SIG-M5 treated with dmso at 0.1 percent for 504 hours (cell line): ENCODE measurements around the gene MEIS2.

Experiments used
- DNase-seq: peaks from one replicate; lab custom pipeline; 2025; ENCODE audit not compliant: unreplicated experiment; lab: John Stamatoyannopoulos, UW

The MEIS2 gene

GRCh38 chr15:37100109-37100965, at the start of gene MEIS2:
Gene MEIS2 (minus strand): TSS chr15:37100549. CDS start chr15:37099466, 1,083 bp downstream.
- DNase-seq = peak; percentile 92

GRCh38 chr15:37149146-37149545, 48.8 kb upstream of the MEIS2 start:
- no peak for DNase-seq

GRCh38 chr15:37148714-37149113, 48.4 kb upstream of the MEIS2 start:
- DNase-seq = no peak

GRCh38 chr15:37143351-37143750, 43.0 kb upstream of the MEIS2 start:
- peak; percentile 3 for DNase-seq

- no peak for DNase-seq
Measured at GRCh38 chr15:37142371-37142770, 42.0 kb upstream of the MEIS2 start.

GRCh38 chr15:37140531-37141058, 40.2 kb upstream of the MEIS2 start:
- DNase-seq = no peak

- no peak for DNase-seq
Measured at GRCh38 chr15:37138591-37139215, 38.4 kb upstream of the MEIS2 start.

GRCh38 chr15:37137221-37137620, 36.9 kb upstream of the MEIS2 start:
- DNase-seq = no peak

GRCh38 chr15:37136666-37137065, 36.3 kb upstream of the MEIS2 start:
- DNase-seq = no peak

GRCh38 chr15:37135225-37135624, 34.9 kb upstream of the MEIS2 start:
- DNase-seq = no peak

- peak; percentile 20 for DNase-seq
Measured at GRCh38 chr15:37134699-37135131, 34.4 kb upstream of the MEIS2 start.

- DNase-seq = no peak
Measured at GRCh38 chr15:37134244-37134643, 33.9 kb upstream of the MEIS2 start.

- DNase-seq = peak; percentile 5
Measured at GRCh38 chr15:37133602-37134001, 33.3 kb upstream of the MEIS2 start.

- DNase-seq = no peak
Measured at GRCh38 chr15:37132826-37133417, 32.6 kb upstream of the MEIS2 start.

GRCh38 chr15:37131621-37132020, 31.3 kb upstream of the MEIS2 start:
- DNase-seq = no peak

- DNase-seq = no peak
Measured at GRCh38 chr15:37130356-37130755, 30.0 kb upstream of the MEIS2 start.

GRCh38 chr15:37125143-37125542, 24.8 kb upstream of the MEIS2 start:
- no peak for DNase-seq

GRCh38 chr15:37124331-37124730, 24.0 kb upstream of the MEIS2 start:
- DNase-seq = no peak

- DNase-seq = no peak
Measured at GRCh38 chr15:37122703-37123102, 22.4 kb upstream of the MEIS2 start.

GRCh38 chr15:37121492-37121891, 21.1 kb upstream of the MEIS2 start:
- DNase-seq = no peak

- DNase-seq = no peak
Measured at GRCh38 chr15:37117030-37117429, 16.7 kb upstream of the MEIS2 start.

GRCh38 chr15:37115538-37115937, 15.2 kb upstream of the MEIS2 start:
- DNase-seq = no peak
